IMR-90 (cell line): ENCODE results near the gene TEDDM1. TPM values are rescaled to one million over a fixed set of nuclear protein-coding genes. Genes with fewer than 3 reads are reported as not detected.
A peak's percentile ranks its signal among the peaks of the same experiment; 100 is the strongest.

ENCODE experiments used
- ATAC-seq: fragments of 200-7000 bp; cut with Tn5 transposase; 2 replicates; pipeline ENCODE4 v1.9.1; 2020; ENCODE audit warnings: low read depth, mild to moderate bottlenecking, moderate library complexity
- BruUV-seq: library from RNA; stranded (reverse); fragments of 400-500 nt; replicated peaks from 2 replicates; lab custom pipeline; 2021; lab: Mats Ljungman, UMichigan
- CTCF ChIA-PET: fragments of 300-600 bp; formaldehyde crosslinking; extraction: SDS; loops from one replicate; lab custom pipeline; 2021; ENCODE audit warnings: antibody characterized with exemption; lab: Yijun Ruan, JAX
- POLR2A ChIA-PET: fragments of 300-600 bp; sonication (Branson Sonifier 250); formaldehyde crosslinking; loops from one replicate; lab custom pipeline; 2022; ENCODE audit warnings: antibody characterized with exemption; ENCODE audit not compliant: unreplicated experiment; lab: Charles Lee
- DNase-seq: peaks from one replicate; pipeline ENCODE4 v3.0.0; 2013
- H2AFZ ChIP-seq: replicated peaks from 2 replicates; pipeline ENCODE3; 2013; ENCODE audit warnings: low read length, mild to moderate bottlenecking; ENCODE audit not compliant: poor library complexity
- H2AK5ac ChIP-seq: 2 replicates; pipeline ENCODE4 v1.6.1; 2013; ENCODE audit warnings: low read depth, low read length, inconsistent platforms
- H2AK9ac ChIP-seq: replicated peaks from 2 replicates; pipeline ENCODE3; 2013; ENCODE audit warnings: mild to moderate bottlenecking, low read depth, low read length, moderate library complexity; ENCODE audit not compliant: poor library complexity
- H2BK120ac ChIP-seq: 2 replicates; pipeline ENCODE4 v1.6.1; 2013; ENCODE audit warnings: low read depth, low read length, inconsistent platforms
- H2BK15ac ChIP-seq: 3 replicates; pipeline ENCODE4 v1.6.1; 2013; ENCODE audit warnings: low read depth, low read length, inconsistent platforms
- H2BK20ac ChIP-seq: 2 replicates; pipeline ENCODE4 v1.6.1; 2013; ENCODE audit warnings: low read depth, mild to moderate bottlenecking, inconsistent platforms, low read length, moderate library complexity
- H2BK5ac ChIP-seq: 2 replicates; pipeline ENCODE4 v1.6.1; 2013; ENCODE audit warnings: mild to moderate bottlenecking, low read depth, low read length, inconsistent platforms; ENCODE audit not compliant: poor library complexity, severe bottlenecking
- H3K14ac ChIP-seq: replicated peaks from 2 replicates; pipeline ENCODE4 v1.6.1; 2013; ENCODE audit warnings: low read depth, low read length, inconsistent platforms
- H3K18ac ChIP-seq: 2 replicates; pipeline ENCODE4 v1.6.1; 2013; ENCODE audit warnings: low read depth, low read length, control low read depth
- H3K23ac ChIP-seq: 2 replicates; pipeline ENCODE4 v1.6.1; 2013; ENCODE audit warnings: low read depth, low read length, inconsistent platforms
- H3K27ac ChIP-seq: 2 replicates; pipeline ENCODE4 v1.5.1; 2013; ENCODE audit warnings: mild to moderate bottlenecking, control low read depth, low read length; ENCODE audit not compliant: insufficient read depth
- H3K27me3 ChIP-seq: 2 replicates; pipeline ENCODE4 v1.6.1; 2013; ENCODE audit warnings: low read length; ENCODE audit not compliant: control insufficient read depth, insufficient read depth
- H3K36me3 ChIP-seq: 2 replicates; pipeline ENCODE4 v1.6.1; 2013; ENCODE audit warnings: low read length, mixed read lengths; ENCODE audit not compliant: control insufficient read depth, insufficient read depth
- H3K4ac ChIP-seq: 2 replicates; pipeline ENCODE4 v1.6.1; 2013; ENCODE audit warnings: low read depth, low read length, inconsistent platforms
- H3K4me1 ChIP-seq: 2 replicates; pipeline ENCODE4 v1.6.1; 2013; ENCODE audit warnings: low read length, mixed read lengths; ENCODE audit not compliant: control insufficient read depth, insufficient read depth
- H3K4me2 ChIP-seq: 2 replicates; pipeline ENCODE4 v1.6.1; 2013; ENCODE audit warnings: low read depth, mild to moderate bottlenecking, control low read depth, low read length, moderate library complexity
- H3K4me3 ChIP-seq: 2 replicates; pipeline ENCODE4 v1.5.1; 2013; ENCODE audit warnings: low read depth, mild to moderate bottlenecking, control low read depth, low read length, moderate library complexity; ENCODE audit not compliant: insufficient read depth
- H3K56ac ChIP-seq: 2 replicates; pipeline ENCODE4 v1.6.1; 2013; ENCODE audit warnings: low read length, inconsistent platforms; ENCODE audit not compliant: insufficient read depth; ENCODE audit errors: extremely low read depth
- H3K79me1 ChIP-seq, 2 experiments: 2 replicates each; pipeline ENCODE4 v1.6.1; 2013; ENCODE audit warnings: low read length in 2 of 2, inconsistent platforms in 1 of 2, low read depth in 1 of 2
- H3K9ac ChIP-seq: 2 replicates; pipeline ENCODE4 v1.6.1; 2013; ENCODE audit warnings: low read depth, low read length, control low read depth
- H3K9me1 ChIP-seq: 2 replicates; pipeline ENCODE4 v1.6.1; 2013; ENCODE audit warnings: low read length, inconsistent platforms; ENCODE audit not compliant: insufficient read depth
- H3K9me3 ChIP-seq: 2 replicates; pipeline ENCODE4 v1.6.1; 2013; ENCODE audit warnings: low read length; ENCODE audit not compliant: control insufficient read depth, insufficient read depth
- H4K20me1 ChIP-seq: 2 replicates; pipeline ENCODE4 v1.6.1; 2013; ENCODE audit warnings: low read length, inconsistent platforms; ENCODE audit not compliant: insufficient read depth
- H4K5ac ChIP-seq: 2 replicates; pipeline ENCODE4 v1.6.1; 2013; ENCODE audit warnings: mild to moderate bottlenecking, low read depth, low read length, control low read depth
- H4K8ac ChIP-seq, 2 experiments: 2 replicates each; pipeline ENCODE4 v1.6.1; 2013; ENCODE audit warnings: low read depth in 2 of 2, low read length in 2 of 2, control low read depth in 1 of 2, inconsistent platforms in 1 of 2
- H4K91ac ChIP-seq: 2 replicates; pipeline ENCODE4 v1.6.1; 2013; ENCODE audit warnings: low read depth, low read length, inconsistent platforms; ENCODE audit not compliant: insufficient read depth
- CHD1 ChIP-seq: IDR thresholded peaks from 2 replicates; pipeline ENCODE4 v1.6.1; 2012; ENCODE audit warnings: low read depth, low read length, improper control_type of control experiment
- CTCF ChIP-seq: conservative IDR thresholded peaks from 2 replicates; pipeline ENCODE4 v1.5.1; 2012; ENCODE audit warnings: mild to moderate bottlenecking, low read depth, low read length, improper control_type of control experiment
- MAZ ChIP-seq: IDR thresholded peaks from 2 replicates; pipeline ENCODE4 v1.6.1; 2012; ENCODE audit warnings: low read depth, mild to moderate bottlenecking, low read length, improper control_type of control experiment, moderate library complexity, borderline replicate concordance
- SMC3 ChIP-seq: fragments of 150-350 bp; IDR thresholded peaks from 2 replicates; pipeline ENCODE4 v1.6.1; 2016; ENCODE audit warnings: low read depth, mild to moderate bottlenecking, antibody characterized with exemption, low read length, moderate library complexity
- WGBS, 2 experiments: methylation state at CpG; one replicate each; pipeline versions ENCODE4 v1.1.5 to v1.1.7; 2013; ENCODE audit warnings: missing lambda C conversion rate in 2 of 2; ENCODE audit not compliant: insufficient read length in 1 of 2; ENCODE audit errors: extremely low coverage in 2 of 2; 5-methylcytosine and 5-hydroxymethylcytosine counted together
- dilution Hi-C: fragments of 300-500 bp; cut with HindIII; formaldehyde crosslinking; loops from one replicate; pipeline ENCODE4 v1.14.3; 2018; ENCODE audit warnings: low sequenced_read_pairs; ENCODE audit not compliant: unreplicated experiment
- in situ Hi-C: fragments of 300-500 bp; cut with MboI; formaldehyde crosslinking; loops from 3 replicates; pipeline ENCODE4 v1.14.3; 2019; ENCODE audit warnings: low sequenced_read_pairs, inconsistent platforms, mixed read lengths
- intact Hi-C: fragments of 100-400 bp; cut with micrococcal nuclease; formaldehyde crosslinking; loops from 2 replicates; pipeline ENCODE4 v1.10.0; 2022
- polyA plus RNA-seq, 3 experiments: library from polyadenylated mRNA; depleted of rRNA; stranded (reverse); fragments of >200 nt; gene quantifications; 2 replicates each; pipeline ENCODE4 v1.2.3, GENCODE V29; 2012; ENCODE audit warnings: low replicate concordance in 1 of 3
- total RNA-seq: library from RNA; depleted of rRNA; stranded (reverse); fragments of >200 nt; gene quantifications from 2 replicates; pipeline ENCODE4 v1.2.3, GENCODE V29; 2012

Gene TEDDM1
- total and polyA plus RNA-seq, 2 of the 4 experiments (the other 2 are of a cell fraction) = not detected

DNA sequence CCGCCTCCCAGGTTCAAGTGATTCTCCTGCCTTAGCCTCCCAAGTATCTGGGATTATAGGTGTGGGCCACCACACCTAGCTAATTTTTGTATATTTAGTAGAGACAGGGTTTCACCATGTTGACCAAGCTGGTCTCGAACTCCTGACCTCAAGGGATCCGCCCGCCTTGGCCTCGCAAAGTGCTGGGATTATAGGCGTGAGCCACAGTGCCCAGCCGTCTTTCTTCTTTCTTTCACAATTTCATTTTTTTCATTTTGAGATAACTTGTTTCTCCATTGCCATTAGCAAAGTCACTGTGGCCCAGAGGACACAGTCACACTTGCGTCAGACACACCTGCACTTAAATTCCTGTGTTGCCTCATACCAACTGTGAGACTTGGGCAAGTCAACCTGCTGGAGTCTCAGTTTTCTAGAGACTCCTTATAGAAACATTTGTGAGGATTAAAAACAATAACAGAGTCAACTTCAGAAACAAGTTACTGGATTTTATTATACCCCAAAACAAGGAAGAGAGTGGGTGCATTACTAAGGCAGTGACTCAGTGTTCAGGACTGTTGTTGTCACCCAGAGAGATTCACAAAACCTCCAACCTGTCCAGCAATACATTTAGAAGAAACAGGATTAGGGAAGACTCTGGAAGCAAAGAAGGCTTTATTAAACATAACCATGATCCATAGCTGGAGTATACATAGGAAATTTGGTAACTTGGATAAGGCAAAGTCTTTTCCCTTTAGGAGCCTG is 2.6 kb downstream of the TEDDM1 start:
- no peak overlapping the region for H4K5ac ChIP-seq
- 0 out of 4 replicates have a peak, but pooled peaks cover 0 to 1% of the 10 kb centered on the region in 2 experiments for H3K79me1 ChIP-seq
- no peaks in the 10 kb centered on the region for H3K27me3 ChIP-seq
- WGBS, 2 experiments = 75% methylated on average over 5 of the region's 8 CpGs; no CpG with 5 or more reads in 1 of the 2 experiments
- no peak overlapping the region for H2AFZ ChIP-seq
- H3K18ac ChIP-seq = no peak overlapping the region
- CTCF ChIA-PET = interaction anchor here (0.6 to 3.5 kb wide), 2 partner anchors 253 to 326 kb away, joined by 4 to 81 read pairs; no protein-coding TSS in a partner anchor
- intact Hi-C loops = loop anchor here (5.0 kb wide), 1 partner anchor 1206 kb away; no protein-coding TSS in a partner anchor
- DNase-seq (peak; percentile 33), ATAC-seq (no peak; the same call in 1 of the 2 replicates)
- no peak overlapping the region for H3K23ac ChIP-seq
- H2BK120ac ChIP-seq = no peak overlapping the region
- H3K9me3 ChIP-seq = no peaks in the 10 kb centered on the region
- H4K91ac ChIP-seq = no peak overlapping the region
- H2BK20ac ChIP-seq = no peak overlapping the region
- in situ Hi-C loops = loop anchor here (5.0 to 10.0 kb wide), 3 partner anchors 256 to 921 kb away; no protein-coding TSS in a partner anchor
- H3K14ac ChIP-seq = no peak overlapping the region
- H3K9me1 ChIP-seq = no peaks in the 10 kb centered on the region
- no peak overlapping the region for H3K56ac ChIP-seq
- no peaks in the 10 kb centered on the region for H4K20me1 ChIP-seq
- no TSS peak for BruUV-seq
- TF ChIP-seq CTCF (no peak), CHD1 (no peak), MAZ (no peak), SMC3 (no peak)
- no peak overlapping the region for H4K8ac ChIP-seq
- no peak overlapping the region for H3K4me2 ChIP-seq
- POLR2A ChIA-PET = no interaction called here
- no peak overlapping the region for H3K27ac ChIP-seq
- H2AK5ac ChIP-seq = no peak overlapping the region
- no peak overlapping the region for H3K9ac ChIP-seq
- H3K4me3 ChIP-seq = no peak overlapping the region
- dilution Hi-C loops = no loop called here
- H3K4me1 ChIP-seq = no peaks in the 10 kb centered on the region; the same call in none of the 2 replicates
- no peak overlapping the region for H2AK9ac ChIP-seq
- no peaks in the 10 kb centered on the region for H3K36me3 ChIP-seq
- no peak overlapping the region for H2BK5ac ChIP-seq
- no peak overlapping the region for H2BK15ac ChIP-seq
- no peak overlapping the region for H3K4ac ChIP-seq
